ENCODE data around the gene ARRDC2.
"Not testable (repeated sequence)": the region's sequence is repeated elsewhere in the genome, so short reads cannot be mapped to it uniquely, and the experiment has no call there.

The ARRDC2 gene

GRCh38 chr19:18007917-18008673 is at the start of gene ARRDC2:
Gene ARRDC2, plus strand, starts transcription at chr19:18008170. Its CDS starts 141 bp downstream, at chr19:18008311.
- peak; percentile 79 to 82 for DNase-seq (ENCODE audit: low read depth in 2 of 2)

DNA sequence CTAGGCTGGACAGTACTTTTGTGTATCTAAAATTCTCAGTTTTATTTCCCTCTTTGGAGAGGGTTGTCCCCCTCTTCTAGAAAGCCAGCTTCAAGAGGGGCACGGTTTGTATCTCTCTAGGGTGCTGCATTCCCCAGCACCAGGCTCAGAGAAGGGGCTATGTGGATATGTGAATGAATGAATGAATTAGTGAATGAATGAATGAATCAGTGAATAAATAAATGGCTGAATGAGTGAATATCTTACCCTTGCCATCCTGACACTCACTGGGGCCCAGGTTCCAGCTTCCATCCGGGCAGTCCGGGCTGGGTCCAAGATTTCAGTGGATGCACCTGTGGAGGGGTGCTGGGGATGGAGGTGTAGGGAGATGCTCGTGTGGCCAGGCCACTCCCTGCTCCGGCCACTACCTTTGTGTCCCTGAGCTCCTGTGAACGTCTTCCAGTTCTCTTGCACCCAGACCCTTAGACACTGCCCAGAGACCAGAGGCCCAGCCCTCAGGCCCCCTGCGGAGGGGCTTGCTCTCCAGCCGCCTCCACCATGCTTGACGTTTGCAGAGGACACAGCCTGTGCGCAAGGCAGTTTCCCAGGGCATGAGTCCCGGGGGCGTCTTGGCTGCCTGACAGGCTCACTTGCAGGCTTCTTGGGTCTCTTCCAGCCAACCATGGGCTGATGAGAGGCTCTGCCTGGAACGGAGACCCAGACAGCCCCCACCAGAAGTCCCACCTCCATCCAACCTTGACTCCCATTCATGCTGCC is 43.9 kb upstream of the ARRDC2 start:
- no peak for DNase-seq (ENCODE audit: low read depth in 2 of 2)

GRCh38 chr19:17965370-17966128 is 42.4 kb upstream of the ARRDC2 start:
- no peak for DNase-seq (ENCODE audit: low read depth in 2 of 2)

DNA sequence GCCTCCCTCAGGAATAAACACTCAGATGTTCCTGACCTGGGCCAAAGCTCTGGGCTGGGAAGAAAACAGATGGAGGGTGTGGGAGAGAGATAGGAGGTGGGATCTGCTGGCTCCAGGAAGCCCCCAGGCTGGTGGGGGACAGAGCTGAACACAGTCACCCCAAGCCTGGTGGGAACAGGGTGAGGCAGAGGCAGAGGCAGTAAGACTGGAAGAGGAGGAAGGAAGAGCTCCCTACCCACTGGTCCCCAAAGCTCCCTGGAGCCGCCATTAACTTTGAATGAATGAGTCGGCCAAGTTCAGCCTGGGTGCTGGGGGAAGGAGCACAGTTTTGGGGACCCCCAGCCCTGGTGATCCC is 41.9 kb upstream of the ARRDC2 start:
- DNase-seq (ENCODE audit: low read depth in 2 of 2): no peak

DNA sequence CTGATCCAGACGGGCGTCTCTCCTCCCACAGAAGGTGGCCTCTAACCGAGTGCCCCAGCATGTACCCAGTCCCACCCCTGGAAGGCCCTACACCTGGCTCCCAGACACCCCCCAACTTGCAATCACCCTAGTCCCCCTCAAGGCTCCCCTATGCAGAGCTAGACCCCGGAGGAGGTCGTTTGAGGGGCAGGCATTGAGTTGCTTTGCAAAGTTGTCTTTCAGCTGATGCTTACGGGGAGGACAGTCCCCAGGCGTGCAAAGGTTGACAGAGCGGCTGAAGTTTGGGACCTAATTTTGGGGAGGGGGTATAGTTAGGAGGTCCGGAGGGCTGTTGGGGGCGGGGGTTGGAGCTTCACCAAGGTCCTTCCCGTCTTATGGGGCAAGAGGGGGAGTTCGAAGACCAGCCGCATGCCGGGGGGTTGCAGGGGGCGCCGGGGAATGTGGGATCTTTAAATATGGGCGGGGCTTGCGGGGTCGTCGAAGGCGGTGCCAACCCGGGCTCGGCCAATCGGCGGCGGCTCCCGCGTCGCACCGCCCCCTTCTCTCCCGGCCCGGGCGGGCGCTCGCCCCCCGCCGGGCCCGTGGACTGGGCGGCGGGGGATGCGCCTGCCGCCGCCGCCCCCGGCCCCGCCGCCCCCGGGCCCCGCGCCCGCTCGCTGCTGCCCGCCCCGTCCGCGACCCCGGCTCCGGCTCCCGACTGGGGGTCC is 41.3 kb upstream of the ARRDC2 start, which contains the start of gene KCNN1:
Gene KCNN1 (plus strand): TSS at position 558 of the 707 bp plus-strand sequence. CDS start 6,782 bp downstream, outside the sequence.
- DNase-seq (ENCODE audit: low read depth in 2 of 2): no peak

- no peak for DNase-seq (ENCODE audit: low read depth in 2 of 2)
Observed at GRCh38 chr19:17967257-17968051, 40.5 kb upstream of the ARRDC2 start.

GRCh38 chr19:17968362-17968761 is 39.6 kb upstream of the ARRDC2 start:
- no peak for DNase-seq (ENCODE audit: low read depth in 2 of 2)

GRCh38 chr19:17969096-17969792 is 38.7 kb upstream of the ARRDC2 start:
- no peak for DNase-seq (ENCODE audit: low read depth in 2 of 2)

- no peak for DNase-seq (ENCODE audit: low read depth in 2 of 2)
Observed at GRCh38 chr19:17972230-17972629, 35.7 kb upstream of the ARRDC2 start.

- no peak for DNase-seq (ENCODE audit: low read depth in 2 of 2)
Observed at GRCh38 chr19:17973759-17974158, 34.2 kb upstream of the ARRDC2 start.

- DNase-seq (ENCODE audit: low read depth in 2 of 2): no peak
Observed at GRCh38 chr19:17974551-17974950, 33.4 kb upstream of the ARRDC2 start.

GRCh38 chr19:17975032-17975431 is 32.9 kb upstream of the ARRDC2 start:
- DNase-seq (ENCODE audit: low read depth in 2 of 2): no peak

GRCh38 chr19:17977021-17977420 is 30.9 kb upstream of the ARRDC2 start:
- no peak for DNase-seq (ENCODE audit: low read depth in 2 of 2)

- no peak for DNase-seq (ENCODE audit: low read depth in 2 of 2)
Observed at GRCh38 chr19:17977488-17977887, 30.5 kb upstream of the ARRDC2 start.

GRCh38 chr19:17981611-17982010 is 26.4 kb upstream of the ARRDC2 start:
- DNase-seq (ENCODE audit: low read depth in 2 of 2): no peak

- no peak for DNase-seq (ENCODE audit: low read depth in 2 of 2)
Observed at GRCh38 chr19:17982430-17982829, 25.5 kb upstream of the ARRDC2 start.

DNA sequence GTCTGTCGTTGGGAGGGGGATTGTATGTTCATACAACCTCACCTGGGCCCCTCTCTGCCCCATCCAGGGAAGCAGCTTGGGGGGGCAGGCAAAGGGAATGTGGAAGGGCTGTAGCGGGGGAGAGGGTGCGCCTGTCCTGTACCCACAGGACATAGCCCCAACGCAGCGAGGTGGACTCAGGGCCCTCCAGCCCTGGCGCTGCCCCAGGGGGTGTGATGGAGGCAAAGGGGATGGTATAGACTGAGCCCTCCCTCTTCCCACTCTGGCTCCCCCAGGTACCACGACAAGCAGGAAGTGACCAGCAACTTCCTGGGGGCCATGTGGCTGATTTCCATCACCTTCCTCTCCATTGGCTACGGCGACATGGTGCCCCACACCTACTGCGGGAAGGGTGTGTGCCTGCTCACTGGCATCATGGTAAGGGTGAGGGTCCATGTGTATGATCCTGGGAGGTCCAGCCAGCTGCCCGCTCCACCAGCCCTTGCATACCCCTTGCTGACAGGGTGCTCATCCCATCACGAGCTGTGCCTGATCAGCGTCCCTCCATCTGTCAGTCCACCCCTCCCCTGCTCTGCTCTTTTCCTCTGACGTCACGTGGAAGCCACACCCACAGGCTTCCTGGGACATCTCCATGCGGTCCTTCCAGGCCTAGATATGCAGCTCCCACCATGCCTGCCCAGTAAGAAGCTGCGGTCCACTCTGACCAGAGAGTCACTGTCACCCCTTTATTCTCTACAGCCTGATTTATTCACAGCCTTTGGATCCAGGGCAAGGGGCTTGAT is 22.7 kb upstream of the ARRDC2 start:
- no peak for DNase-seq (ENCODE audit: low read depth in 2 of 2)

DNA sequence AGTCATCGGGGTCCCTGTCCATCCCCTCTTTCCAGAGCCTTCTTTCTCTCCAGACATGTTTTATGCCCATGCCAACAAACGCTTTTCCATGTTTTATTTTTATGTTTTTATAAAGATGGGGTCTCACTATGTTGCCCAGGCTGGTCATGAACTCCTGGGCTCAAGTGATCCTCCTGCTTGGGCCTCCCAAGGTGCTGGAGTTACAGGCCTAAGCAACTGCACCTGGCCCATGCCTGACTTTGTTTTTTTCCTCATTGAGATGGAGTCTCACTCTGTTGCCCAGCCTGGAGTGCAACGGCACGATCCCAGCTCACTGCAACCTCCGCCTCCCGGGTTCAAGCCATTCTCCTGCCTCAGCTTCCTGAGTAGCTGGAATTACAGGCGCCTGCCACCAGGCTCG is 21.4 kb upstream of the ARRDC2 start:
- DNase-seq (ENCODE audit: low read depth in 2 of 2): not testable (repeated sequence)

GRCh38 chr19:17988161-17988560 is 19.8 kb upstream of the ARRDC2 start:
- no peak for DNase-seq (ENCODE audit: low read depth in 2 of 2)

All from fibroblast of skin of left biceps (primary cell).